Astrocyte (in vitro differentiated cells and primary cell): ENCODE data around the gene DOCK10.

Source experiments
- EZH2 ChIP-seq: IDR thresholded peaks from 2 replicates; pipeline ENCODE4 v1.6.1; 2012; ENCODE audit warnings: mild to moderate bottlenecking, low read length, inconsistent platforms; ENCODE audit not compliant: insufficient read depth
- TF ChIP-seq, protein P1 (sequence below): IDR thresholded peaks from 2 replicates; pipeline ENCODE4 v1.5.1; 2011; ENCODE audit warnings: low read depth, mild to moderate bottlenecking, inconsistent platforms, low read length, moderate library complexity; ENCODE audit not compliant: insufficient read depth

DNA sequence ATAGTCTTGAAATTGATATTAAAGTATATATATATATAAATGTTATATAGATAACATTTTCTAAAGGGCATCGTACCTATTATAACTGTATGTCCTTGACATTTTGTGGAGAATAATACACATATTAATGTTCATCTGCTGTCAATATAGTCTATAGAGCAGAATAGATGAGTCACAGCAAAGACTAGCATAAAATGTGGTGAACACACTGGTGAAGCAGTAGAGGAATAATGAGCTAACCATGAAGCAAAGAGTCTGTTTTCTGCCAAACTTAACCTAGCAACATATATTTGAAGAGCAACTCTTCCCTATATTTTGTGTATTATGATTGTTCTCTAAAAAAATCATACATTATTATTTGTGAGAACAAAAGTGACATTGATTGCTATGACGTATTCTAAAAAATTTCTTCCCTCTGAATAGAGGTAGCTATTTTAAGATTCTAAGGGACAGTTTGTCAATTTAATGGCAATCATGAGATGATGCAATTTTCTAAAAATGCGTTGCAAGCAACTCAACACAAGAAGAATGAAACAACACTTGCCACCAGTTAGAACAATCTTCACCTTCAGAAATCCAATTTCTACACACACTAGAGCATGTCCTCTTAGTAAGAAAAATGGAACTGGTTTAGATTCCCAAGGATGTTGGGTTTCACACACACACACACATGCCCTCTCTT, 22.0 kb downstream of the DOCK10 start:
- TF ChIP-seq, protein P1, sequence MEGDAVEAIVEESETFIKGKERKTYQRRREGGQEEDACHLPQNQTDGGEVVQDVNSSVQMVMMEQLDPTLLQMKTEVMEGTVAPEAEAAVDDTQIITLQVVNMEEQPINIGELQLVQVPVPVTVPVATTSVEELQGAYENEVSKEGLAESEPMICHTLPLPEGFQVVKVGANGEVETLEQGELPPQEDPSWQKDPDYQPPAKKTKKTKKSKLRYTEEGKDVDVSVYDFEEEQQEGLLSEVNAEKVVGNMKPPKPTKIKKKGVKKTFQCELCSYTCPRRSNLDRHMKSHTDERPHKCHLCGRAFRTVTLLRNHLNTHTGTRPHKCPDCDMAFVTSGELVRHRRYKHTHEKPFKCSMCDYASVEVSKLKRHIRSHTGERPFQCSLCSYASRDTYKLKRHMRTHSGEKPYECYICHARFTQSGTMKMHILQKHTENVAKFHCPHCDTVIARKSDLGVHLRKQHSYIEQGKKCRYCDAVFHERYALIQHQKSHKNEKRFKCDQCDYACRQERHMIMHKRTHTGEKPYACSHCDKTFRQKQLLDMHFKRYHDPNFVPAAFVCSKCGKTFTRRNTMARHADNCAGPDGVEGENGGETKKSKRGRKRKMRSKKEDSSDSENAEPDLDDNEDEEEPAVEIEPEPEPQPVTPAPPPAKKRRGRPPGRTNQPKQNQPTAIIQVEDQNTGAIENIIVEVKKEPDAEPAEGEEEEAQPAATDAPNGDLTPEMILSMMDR: no peak
- no peak for TF ChIP-seq EZH2
